K562 (cell line): ENCODE data around the gene PMEPA1. TPM values are rescaled to one million over a fixed set of nuclear protein-coding genes. Genes with fewer than 3 reads are reported as not detected.

Experiments used
- ATAC-seq: fragments of 200-7000 bp; cut with Tn5 transposase; 3 replicates; pipeline ENCODE4 v1.9.1; 2020; ENCODE audit warnings: moderate library complexity
- BruUV-seq: library from RNA; stranded (reverse); fragments of 400-500 nt; replicated peaks from 2 replicates; lab custom pipeline; 2021; lab: Mats Ljungman, UMichigan
- CTCF ChIA-PET: fragments of 300-600 bp; formaldehyde crosslinking; extraction: SDS; loops from one replicate; lab custom pipeline; 2021; ENCODE audit warnings: low intra/inter-chr PET ratio; lab: Yijun Ruan, JAX
- POLR2A ChIA-PET: fragments of 300-600, 350-650 bp; sonication (Branson Sonifier 250); formaldehyde crosslinking; extraction: SDS; loops from one replicate; lab custom pipeline; 2021; ENCODE audit warnings: antibody characterized with exemption, inconsistent platforms; lab: Yijun Ruan, JAX
- DNase-seq, 4 experiments: peaks; one replicate each; pipeline versions ENCODE4 v3.0.0 to v3.0.0-alpha.2; 2011 to 2018; ENCODE audit warnings: low spot score in 3 of 4, mixed read lengths in 3 of 4; ENCODE audit errors: extremely low read depth in 1 of 4
- FAIRE-seq: peaks from 2 replicates; lab custom pipeline; 2011; peaks lifted over from hg19 to GRCh38; lab: Jason Lieb, UNC
- H2AFZ ChIP-seq: 2 replicates; pipeline ENCODE4 v1.6.0; 2011; ENCODE audit warnings: low read depth, low read length, control low read depth, inconsistent platforms
- H3K27ac ChIP-seq: fragments of 200-600 bp; 3 replicates; pipeline ENCODE4 v1.8.0; 2011; ENCODE audit warnings: low read depth, mild to moderate bottlenecking, control low read depth, inconsistent platforms, low read length, moderate library complexity, mixed read lengths; ENCODE audit errors: extremely low read depth
- H3K27me3 ChIP-seq, 2 experiments: fragments of 300-600 bp in 1 of 2; 2 replicates in 1 of 2; 3 replicates in 1 of 2; pipeline versions ENCODE4 v1.6.0 to v1.8.0; 2011; ENCODE audit warnings: inconsistent platforms in 2 of 2, low read length in 2 of 2, mild to moderate bottlenecking in 1 of 2, mixed read lengths in 1 of 2, moderate library complexity in 1 of 2; ENCODE audit not compliant: control insufficient read depth in 2 of 2, insufficient read depth in 2 of 2
- H3K36me3 ChIP-seq: fragments of 300-600 bp; 3 replicates; pipeline ENCODE4 v1.8.0; 2011; ENCODE audit warnings: mild to moderate bottlenecking, low read length, inconsistent platforms; ENCODE audit not compliant: control insufficient read depth, insufficient read depth
- H3K4me1 ChIP-seq, 2 experiments: fragments of 200-600 bp in 1 of 2; replicated peaks in 1 of 2; 2 replicates in 1 of 2; 3 replicates in 1 of 2; pipeline versions ENCODE4 v1.5.1 to v1.8.0; 2011; ENCODE audit warnings: inconsistent platforms in 2 of 2, low read length in 2 of 2, mild to moderate bottlenecking in 1 of 2, mixed read lengths in 1 of 2, moderate library complexity in 1 of 2; ENCODE audit not compliant: control insufficient read depth in 2 of 2, insufficient read depth in 2 of 2
- H3K4me2 ChIP-seq: 2 replicates; pipeline ENCODE4 v1.6.1; 2011; ENCODE audit warnings: low read length, control low read depth, inconsistent platforms, mixed read lengths; ENCODE audit not compliant: insufficient read depth
- H3K4me3 ChIP-seq: fragments of 200-600 bp; sonication (generic), shearing (Covaris generic); 2 replicates; pipeline ENCODE4 v1.5.1; 2016; ENCODE audit warnings: control low read depth, inconsistent platforms
- H3K79me2 ChIP-seq: fragments of 200-600 bp; 3 replicates; pipeline ENCODE4 v1.8.0; 2011; ENCODE audit warnings: low read length, inconsistent platforms; ENCODE audit not compliant: control insufficient read depth, insufficient read depth
- H3K9ac ChIP-seq, 2 experiments: 2 replicates each; pipeline versions ENCODE4 v1.6.0 to v1.6.1; 2011; ENCODE audit warnings: low read depth in 2 of 2, low read length in 2 of 2, control low read depth in 1 of 2, inconsistent platforms in 1 of 2, mild to moderate bottlenecking in 1 of 2, mixed read lengths in 1 of 2; ENCODE audit not compliant: insufficient read depth in 1 of 2
- H3K9me1 ChIP-seq: one replicate; pipeline ENCODE4 v1.6.0; 2011; ENCODE audit warnings: inconsistent platforms, mild to moderate bottlenecking, low read length, moderate library complexity; ENCODE audit not compliant: control insufficient read depth, insufficient read depth
- H3K9me3 ChIP-seq: replicated peaks from 2 replicates; pipeline ENCODE4 v1.5.1; 2011; ENCODE audit warnings: low read depth, low read length, inconsistent platforms; ENCODE audit not compliant: control insufficient read depth, insufficient read depth
- H4K20me1 ChIP-seq: replicated peaks from 2 replicates; pipeline ENCODE4 v1.6.1; 2011; ENCODE audit warnings: low read length, inconsistent platforms, mixed read lengths; ENCODE audit not compliant: control insufficient read depth, insufficient read depth
- ATF7 ChIP-seq: fragments of 450-650 bp; IDR thresholded peaks from 2 replicates; pipeline ENCODE4 v1.7.1; 2014; ENCODE audit warnings: mild to moderate bottlenecking, moderate library complexity
- CHD2 ChIP-seq: IDR thresholded peaks from 2 replicates; pipeline ENCODE4 v1.6.1; 2011; ENCODE audit warnings: low read depth, low read length
- E2F1 ChIP-seq: sonication (generic); formaldehyde crosslinking; IDR thresholded peaks from 2 replicates; pipeline ENCODE4 v1.8.1; 2023; ENCODE audit warnings: mild to moderate bottlenecking, missing genetic modification reagents, moderate library complexity
- GATAD2B ChIP-seq: fragments of 450-650 bp; IDR thresholded peaks from 2 replicates; pipeline ENCODE4 v1.6.1; 2017; ENCODE audit warnings: mild to moderate bottlenecking, borderline replicate concordance
- GTF2A2 ChIP-seq: IDR thresholded peaks from 2 replicates; pipeline ENCODE4 v1.6.1; 2016; ENCODE audit warnings: mild to moderate bottlenecking, missing genetic modification characterization, missing compliant biosample characterization
- HCFC1 ChIP-seq: IDR thresholded peaks from 2 replicates; pipeline ENCODE4 v1.6.1; 2012; ENCODE audit warnings: low read depth, low read length, improper control_type of control experiment
- MIER1 ChIP-seq: fragments of 450-650 bp; IDR thresholded peaks from 2 replicates; pipeline ENCODE4 v1.6.1; 2016; ENCODE audit warnings: antibody characterized with exemption, mild to moderate bottlenecking, low read depth
- MITF ChIP-seq: IDR thresholded peaks from 2 replicates; pipeline ENCODE4 v1.6.1; 2014; ENCODE audit warnings: antibody characterized with exemption
- NFRKB ChIP-seq: fragments of 450-650 bp; IDR thresholded peaks from 2 replicates; pipeline ENCODE4 v1.6.1; 2016; ENCODE audit warnings: low read depth
- PATZ1 ChIP-seq: fragments of 250-450 bp; sonication (Bioruptor Pico); IDR thresholded peaks from 2 replicates; pipeline ENCODE4 v1.5.0; 2020; ENCODE audit warnings: mild to moderate bottlenecking, borderline replicate concordance
- PURB ChIP-seq: sonication (generic); formaldehyde crosslinking; IDR thresholded peaks from 2 replicates; pipeline ENCODE4 v1.9.0; 2021; ENCODE audit warnings: low read depth, mild to moderate bottlenecking, missing genetic modification reagents
- RBM14 ChIP-seq: fragments of 200-400 bp; formaldehyde crosslinking; IDR thresholded peaks from 2 replicates; pipeline ENCODE4 v1.6.1; 2018; ENCODE audit warnings: low read depth, mild to moderate bottlenecking, low read length, moderate library complexity, borderline replicate concordance; ENCODE audit not compliant: insufficient read depth
- RBM17 ChIP-seq: fragments of 200-400 bp; formaldehyde crosslinking; IDR thresholded peaks from 2 replicates; pipeline ENCODE4 v1.6.1; 2017; ENCODE audit warnings: low read depth, mild to moderate bottlenecking, low read length, borderline replicate concordance
- RCOR1 ChIP-seq, 2 experiments: IDR thresholded peaks; 2 replicates each; pipeline ENCODE4 v1.6.1; 2012; ENCODE audit warnings: low read depth in 2 of 2, low read length in 2 of 2, borderline replicate concordance in 1 of 2, improper control_type of control experiment in 1 of 2
- TRIM24 ChIP-seq, 2 experiments: fragments of 450-650 bp; IDR thresholded peaks; 2 replicates each; pipeline ENCODE4 v1.6.1; 2016
- ZBTB33 ChIP-seq: sonication (generic); formaldehyde crosslinking; IDR thresholded peaks from 2 replicates; pipeline ENCODE4 v1.8.1; 2023; ENCODE audit warnings: mild to moderate bottlenecking, missing genetic modification reagents
- ZC3H8 ChIP-seq: fragments of 450-650 bp; IDR thresholded peaks from 2 replicates; pipeline ENCODE4 v1.6.1; 2017
- ZNF780A ChIP-seq: fragments of 250-450 bp; sonication (Bioruptor Pico); IDR thresholded peaks from 2 replicates; pipeline ENCODE4 v1.5.0; 2021; ENCODE audit warnings: mild to moderate bottlenecking
- WGBS: fragments of 100-300 bp; shearing (Covaris generic); methylation state at CpG from one replicate; pipeline ENCODE4 v1.1.6; 2016; ENCODE audit warnings: low coverage, mixed read lengths; ENCODE audit not compliant: insufficient coverage; ENCODE audit errors: missing lambda C conversion rate; 5-methylcytosine and 5-hydroxymethylcytosine counted together
- in situ Hi-C: fragments of 300-500 bp; cut with MboI; formaldehyde crosslinking; loops from 4 replicates; pipeline ENCODE4 v1.15.0; 2018; ENCODE audit warnings: inconsistent platforms, mixed read lengths
- intact Hi-C: fragments of 100-400 bp; cut with micrococcal nuclease; formaldehyde crosslinking; loops from 2 replicates; pipeline ENCODE4 v1.14.2; 2022
- polyA plus RNA-seq, 8 experiments: library from polyadenylated mRNA; depleted of rRNA in 4 of 8; stranded (reverse) in 5 of 8; unstranded in 3 of 8; fragments of >200 nt; fragmentation: Nextera tagmentation in 2 of 8; fragmentation: Illumina TruSeq in 1 of 8; extraction: Ambion mirVana in 2 of 8; extraction: Trizol in 1 of 8; gene quantifications; 2 replicates each; pipeline versions ENCODE4 v1.2.1 to v1.2.3, GENCODE V29; 2011 to 2014; ENCODE audit warnings: inconsistent platforms in 1 of 8, missing spikeins in 1 of 8
- total RNA-seq, 7 experiments: library from RNA; depleted of rRNA in 6 of 7; stranded (reverse); fragments of >200 nt in 6 of 7; fragmentation: Illumina TruSeq in 2 of 7; extraction: Trizol in 2 of 7; gene quantifications; 2 replicates each; pipeline versions ENCODE4 v1.2.1 to v1.2.3, GENCODE V29; 2011 to 2021; ENCODE audit warnings: low replicate concordance in 1 of 7

PMEPA1 gene
- total and polyA plus RNA-seq, 9 of the 15 experiments (the other 6 are each of a cell fraction or from before 2014, with no cell fraction given) = 0.16 TPM; not detected in 8

GRCh38 chr20:57624124-57624523, 85.7 kb downstream of the PMEPA1 start:
- 0% methylated on average over 3 of the region's 3 CpGs for WGBS
- Histone ChIP-seq H3K27ac (no peak overlapping the region), H3K9me3 (no peaks in the 10 kb centered on the region), H3K79me2 (no peaks in the 10 kb centered on the region), H3K4me1 (peaks cover 0 to 7% of the 10 kb centered on the region in 2 experiments; a peak in 1 of 5 replicates), H3K4me3 (no peak overlapping the region), H3K27me3 (peaks cover 22 to 47% of the 10 kb centered on the region in 2 experiments; a peak in 4 of 5 replicates), H3K9ac (no peak overlapping the region), H2AFZ (no peak overlapping the region), H3K9me1 (no peaks in the 10 kb centered on the region), H3K36me3 (no peaks in the 10 kb centered on the region), H3K4me2 (no peak overlapping the region), H4K20me1 (no peaks in the 10 kb centered on the region)
- ChIA-PET CTCF (no interaction called here), POLR2A (no interaction called here)
- no peak for ATAC-seq
- intact Hi-C loops (no loop called here), in situ Hi-C loops (loop anchor here (25.0 kb wide), 1 partner anchor 588 kb away; no protein-coding TSS in a partner anchor)
- DNase-seq = no peak
- FAIRE-seq = no peak
- no TSS peak for BruUV-seq
- TF ChIP-seq ZNF780A (CRISPR knock-in tag) = no peak
- no peak for TF ChIP-seq RBM14
- no peak for TF ChIP-seq RCOR1 (IDR thresholded peaks at IDR 0.05; ENCODE audit: borderline replicate concordance in 1 of 2, low read depth in 2 of 2, low read length in 2 of 2)
- no peak for TF ChIP-seq TRIM24 (IDR thresholded peaks at IDR 0.05)
- TF ChIP-seq GTF2A2 (tag) = no peak
- TF ChIP-seq PURB (CRISPR knock-in tag) = no peak
- no peak for TF ChIP-seq NFRKB
- TF ChIP-seq MITF = no peak
- TF ChIP-seq CHD2 = no peak
- no peak for TF ChIP-seq ZBTB33 (CRISPR knock-in tag)
- no peak for TF ChIP-seq ZC3H8
- no peak for TF ChIP-seq E2F1 (CRISPR knock-in tag)
- no peak for TF ChIP-seq ATF7
- TF ChIP-seq RBM17 = no peak
- no peak for TF ChIP-seq PATZ1
- no peak for TF ChIP-seq HCFC1
- no peak for TF ChIP-seq MIER1
- TF ChIP-seq GATAD2B = no peak
